K562 (cell line): ENCODE data around the gene LRRC61. TPM values are rescaled to one million over a fixed set of nuclear protein-coding genes. Genes with fewer than 3 reads are reported as not detected.

ENCODE experiments used
- RBM25 ChIP-seq: fragments of 200-400 bp; formaldehyde crosslinking; IDR thresholded peaks from 2 replicates; pipeline ENCODE4 v1.6.1; 2018; ENCODE audit warnings: low read length, low read depth, moderate library complexity; ENCODE audit not compliant: severe bottlenecking
- RFX1 ChIP-seq: fragments of 450-650 bp; IDR thresholded peaks from 2 replicates; pipeline ENCODE4 v1.6.1; 2016; ENCODE audit warnings: mild to moderate bottlenecking, moderate library complexity
- SMARCA4 ChIP-seq: fragments of 450-650 bp; IDR thresholded peaks from 2 replicates; pipeline ENCODE4 v1.6.1; 2016
- TEAD1 ChIP-seq, 2 experiments: fragments of 450-650 bp in 1 of 2; sonication (generic) in 1 of 2; formaldehyde crosslinking; IDR thresholded peaks; 2 replicates each; pipeline versions ENCODE4 v1.4.0 to v1.8.0; 2020 to 2022; ENCODE audit warnings: mild to moderate bottlenecking in 2 of 2, missing genetic modification reagents in 1 of 2
- polyA plus RNA-seq, 8 experiments: library from polyadenylated mRNA; depleted of rRNA in 4 of 8; stranded (reverse) in 5 of 8; unstranded in 3 of 8; fragments of >200 nt; fragmentation: Nextera tagmentation in 2 of 8; fragmentation: Illumina TruSeq in 1 of 8; extraction: Ambion mirVana in 2 of 8; extraction: Trizol in 1 of 8; gene quantifications; 2 replicates each; pipeline versions ENCODE4 v1.2.1 to v1.2.3, GENCODE V29; 2011 to 2014; ENCODE audit warnings: inconsistent platforms in 1 of 8, missing spikeins in 1 of 8
- total RNA-seq, 7 experiments: library from RNA; depleted of rRNA in 6 of 7; stranded (reverse); fragments of >200 nt in 6 of 7; fragmentation: Illumina TruSeq in 2 of 7; extraction: Trizol in 2 of 7; gene quantifications; 2 replicates each; pipeline versions ENCODE4 v1.2.1 to v1.2.3, GENCODE V29; 2011 to 2021; ENCODE audit warnings: low replicate concordance in 1 of 7
- TF ChIP-seq, protein P1 (sequence below), 2 experiments: IDR thresholded peaks in 1 of 2; conservative IDR thresholded peaks in 1 of 2; 2 replicates each; pipeline ENCODE4 v1.6.1; 2016; ENCODE audit warnings: low read depth in 2 of 2, mild to moderate bottlenecking in 1 of 2, missing compliant biosample characterization in 1 of 2, missing genetic modification characterization in 1 of 2, moderate library complexity in 1 of 2
- TF ChIP-seq, protein P2 (sequence below), 3 experiments: fragments of 200-800 bp in 1 of 3; fragments of 250-450 bp in 1 of 3; fragments of 450-650 bp in 1 of 3; sonication (Bioruptor Pico) in 1 of 3; sonication (Bioruptor generic) in 1 of 3; formaldehyde crosslinking in 1 of 3; IDR thresholded peaks; 2 replicates each; pipeline versions ENCODE4 v1.6.1 to v1.8.0; 2016 to 2022; ENCODE audit warnings: mild to moderate bottlenecking in 2 of 3, missing genetic modification characterization in 2 of 3, missing compliant biosample characterization in 1 of 3, moderate library complexity in 1 of 3
- TF ChIP-seq, protein P3 (sequence below), 2 experiments: fragments of 200-800 bp in 1 of 2; sonication (Bioruptor generic) in 1 of 2; sonication (generic) in 1 of 2; formaldehyde crosslinking in 1 of 2; IDR thresholded peaks in 1 of 2; conservative IDR thresholded peaks in 1 of 2; 2 replicates each; pipeline versions ENCODE4 v1.5.0 to v1.6.1; 2016 to 2020; ENCODE audit warnings: missing compliant biosample characterization in 1 of 2, missing genetic modification characterization in 1 of 2, missing genetic modification reagents in 1 of 2

The LRRC61 gene
- total and polyA plus RNA-seq, 9 of the 15 experiments (the other 6 are each of a cell fraction or from before 2014, with no cell fraction given): 1.3 to 55.2 (median 35.2) TPM

DNA sequence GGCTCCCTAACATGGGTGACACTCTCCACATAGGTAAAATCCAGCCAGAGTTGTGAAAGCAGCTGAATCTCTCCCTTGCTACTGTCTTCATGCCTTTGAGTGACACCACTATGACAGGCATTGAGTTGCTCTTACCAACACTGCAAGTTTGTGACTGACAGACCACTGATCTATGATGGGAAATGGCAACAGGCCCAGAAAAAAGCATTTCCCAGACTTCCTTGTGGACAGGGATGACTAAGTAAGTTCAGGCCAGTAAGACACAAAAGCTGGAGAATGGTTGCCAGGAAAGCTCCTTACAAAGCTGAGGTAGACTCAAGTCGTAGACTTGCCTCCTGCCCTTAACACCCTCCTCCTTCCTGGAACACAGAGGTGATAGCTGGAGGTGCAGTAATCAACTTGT lies 20.2 kb upstream of the LRRC61 start (continued):
- TF ChIP-seq, protein P1, sequence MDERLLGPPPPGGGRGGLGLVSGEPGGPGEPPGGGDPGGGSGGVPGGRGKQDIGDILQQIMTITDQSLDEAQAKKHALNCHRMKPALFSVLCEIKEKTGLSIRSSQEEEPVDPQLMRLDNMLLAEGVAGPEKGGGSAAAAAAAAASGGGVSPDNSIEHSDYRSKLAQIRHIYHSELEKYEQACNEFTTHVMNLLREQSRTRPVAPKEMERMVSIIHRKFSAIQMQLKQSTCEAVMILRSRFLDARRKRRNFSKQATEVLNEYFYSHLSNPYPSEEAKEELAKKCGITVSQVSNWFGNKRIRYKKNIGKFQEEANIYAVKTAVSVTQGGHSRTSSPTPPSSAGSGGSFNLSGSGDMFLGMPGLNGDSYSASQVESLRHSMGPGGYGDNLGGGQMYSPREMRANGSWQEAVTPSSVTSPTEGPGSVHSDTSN (CRISPR knock-in tag; IDR thresholded peaks at IDR 0.05; ENCODE audit: low read depth): peak; percentile 71
- TF ChIP-seq, protein P1 (tag; conservative IDR thresholded peaks at IDR 0.05; ENCODE audit: low read depth): peak; percentile 99
- TF ChIP-seq TEAD1 (CRISPR knock-in tag; IDR thresholded peaks at IDR 0.05) (peak in 1 of 2 experiments; percentile 50; a peak in 1 of 4 replicates), RBM25 (peak; percentile 97), SMARCA4 (peak; percentile 85), RFX1 (peak; percentile 29; the same call in 1 of the 2 replicates)
- TF ChIP-seq, protein P2, sequence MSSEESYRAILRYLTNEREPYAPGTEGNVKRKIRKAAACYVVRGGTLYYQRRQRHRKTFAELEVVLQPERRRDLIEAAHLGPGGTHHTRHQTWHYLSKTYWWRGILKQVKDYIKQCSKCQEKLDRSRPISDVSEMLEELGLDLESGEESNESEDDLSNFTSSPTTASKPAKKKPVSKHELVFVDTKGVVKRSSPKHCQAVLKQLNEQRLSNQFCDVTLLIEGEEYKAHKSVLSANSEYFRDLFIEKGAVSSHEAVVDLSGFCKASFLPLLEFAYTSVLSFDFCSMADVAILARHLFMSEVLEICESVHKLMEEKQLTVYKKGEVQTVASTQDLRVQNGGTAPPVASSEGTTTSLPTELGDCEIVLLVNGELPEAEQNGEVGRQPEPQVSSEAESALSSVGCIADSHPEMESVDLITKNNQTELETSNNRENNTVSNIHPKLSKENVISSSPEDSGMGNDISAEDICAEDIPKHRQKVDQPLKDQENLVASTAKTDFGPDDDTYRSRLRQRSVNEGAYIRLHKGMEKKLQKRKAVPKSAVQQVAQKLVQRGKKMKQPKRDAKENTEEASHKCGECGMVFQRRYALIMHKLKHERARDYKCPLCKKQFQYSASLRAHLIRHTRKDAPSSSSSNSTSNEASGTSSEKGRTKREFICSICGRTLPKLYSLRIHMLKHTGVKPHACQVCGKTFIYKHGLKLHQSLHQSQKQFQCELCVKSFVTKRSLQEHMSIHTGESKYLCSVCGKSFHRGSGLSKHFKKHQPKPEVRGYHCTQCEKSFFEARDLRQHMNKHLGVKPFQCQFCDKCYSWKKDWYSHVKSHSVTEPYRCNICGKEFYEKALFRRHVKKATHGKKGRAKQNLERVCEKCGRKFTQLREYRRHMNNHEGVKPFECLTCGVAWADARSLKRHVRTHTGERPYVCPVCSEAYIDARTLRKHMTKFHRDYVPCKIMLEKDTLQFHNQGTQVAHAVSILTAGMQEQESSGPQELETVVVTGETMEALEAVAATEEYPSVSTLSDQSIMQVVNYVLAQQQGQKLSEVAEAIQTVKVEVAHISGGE (CRISPR knock-in tag; IDR thresholded peaks at IDR 0.05): 0 out of 6 replicates have a peak, but pooled peaks of 1 of the 3 experiments have one; percentile 30
- TF ChIP-seq, protein P3, sequence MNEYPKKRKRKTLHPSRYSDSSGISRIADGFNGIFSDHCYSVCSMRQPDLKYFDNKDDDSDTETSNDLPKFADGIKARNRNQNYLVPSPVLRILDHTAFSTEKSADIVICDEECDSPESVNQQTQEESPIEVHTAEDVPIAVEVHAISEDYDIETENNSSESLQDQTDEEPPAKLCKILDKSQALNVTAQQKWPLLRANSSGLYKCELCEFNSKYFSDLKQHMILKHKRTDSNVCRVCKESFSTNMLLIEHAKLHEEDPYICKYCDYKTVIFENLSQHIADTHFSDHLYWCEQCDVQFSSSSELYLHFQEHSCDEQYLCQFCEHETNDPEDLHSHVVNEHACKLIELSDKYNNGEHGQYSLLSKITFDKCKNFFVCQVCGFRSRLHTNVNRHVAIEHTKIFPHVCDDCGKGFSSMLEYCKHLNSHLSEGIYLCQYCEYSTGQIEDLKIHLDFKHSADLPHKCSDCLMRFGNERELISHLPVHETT (CRISPR knock-in tag; conservative IDR thresholded peaks at IDR 0.05 in 1 of 2, IDR thresholded peaks at IDR 0.05 in 1 of 2): peak in 1 of 2 experiments; percentile 41; a peak in 1 of 4 replicates
